Gastrocnemius medialis (tissue), 4 donors: ENCODE measurements around the gene TBX15.

ENCODE experiments used
- CTCF ChIP-seq, 5 experiments: fragments of 450-650 bp in 3 of 5; fragments of 200-600 bp in 2 of 5; sonication (generic) in 2 of 5; IDR thresholded peaks in 4 of 5; conservative IDR thresholded peaks in 1 of 5; 1 replicate in 4 of 5; 2 replicates in 1 of 5; pipeline ENCODE4 v1.5.1; 2016 to 2019; ENCODE audit warnings: antibody characterized with exemption in 5 of 5, mild to moderate bottlenecking in 3 of 5, moderate library complexity in 3 of 5
- POLR2A ChIP-seq, 2 donors: fragments of 450-650 bp; IDR thresholded peaks; one replicate each; pipeline ENCODE4 v1.6.1; 2017; ENCODE audit warnings: antibody characterized with exemption in 2 of 2, mild to moderate bottlenecking in 2 of 2, moderate library complexity in 2 of 2

- TF ChIP-seq CTCF (IDR thresholded peaks at IDR 0.05 in 4 of 5, conservative IDR thresholded peaks at IDR 0.05 in 1 of 5) (no peak), POLR2A (IDR thresholded peaks at IDR 0.05) (no peak)
These were observed 106.4 kb downstream of the TBX15 start for GRCh38 chr1:118881751-118882150.
